IMR-90 (cell line): Measurements from ENCODE around the gene PRDM5. TPM values are rescaled to one million over a fixed set of nuclear protein-coding genes. Genes with fewer than 3 reads are reported as not detected.

Experiments used
- ATAC-seq: fragments of 200-7000 bp; cut with Tn5 transposase; 2 replicates; pipeline ENCODE4 v1.9.1; 2020; ENCODE audit warnings: low read depth, mild to moderate bottlenecking, moderate library complexity
- BruUV-seq: library from RNA; stranded (reverse); fragments of 400-500 nt; replicated peaks from 2 replicates; lab custom pipeline; 2021; lab: Mats Ljungman, UMichigan
- CTCF ChIA-PET: fragments of 300-600 bp; formaldehyde crosslinking; extraction: SDS; loops from one replicate; lab custom pipeline; 2021; ENCODE audit warnings: antibody characterized with exemption; lab: Yijun Ruan, JAX
- POLR2A ChIA-PET: fragments of 300-600 bp; sonication (Branson Sonifier 250); formaldehyde crosslinking; loops from one replicate; lab custom pipeline; 2022; ENCODE audit warnings: antibody characterized with exemption; ENCODE audit not compliant: unreplicated experiment; lab: Charles Lee
- DNase-seq: peaks from one replicate; pipeline ENCODE4 v3.0.0; 2013
- H2AFZ ChIP-seq: replicated peaks from 2 replicates; pipeline ENCODE3; 2013; ENCODE audit warnings: low read length, mild to moderate bottlenecking; ENCODE audit not compliant: poor library complexity
- H2AK5ac ChIP-seq: 2 replicates; pipeline ENCODE4 v1.6.1; 2013; ENCODE audit warnings: low read depth, low read length, inconsistent platforms
- H2AK9ac ChIP-seq: replicated peaks from 2 replicates; pipeline ENCODE3; 2013; ENCODE audit warnings: mild to moderate bottlenecking, low read depth, low read length, moderate library complexity; ENCODE audit not compliant: poor library complexity
- H2BK120ac ChIP-seq: 2 replicates; pipeline ENCODE4 v1.6.1; 2013; ENCODE audit warnings: low read depth, low read length, inconsistent platforms
- H2BK15ac ChIP-seq: 3 replicates; pipeline ENCODE4 v1.6.1; 2013; ENCODE audit warnings: low read depth, low read length, inconsistent platforms
- H2BK20ac ChIP-seq: 2 replicates; pipeline ENCODE4 v1.6.1; 2013; ENCODE audit warnings: low read depth, mild to moderate bottlenecking, inconsistent platforms, low read length, moderate library complexity
- H2BK5ac ChIP-seq: 2 replicates; pipeline ENCODE4 v1.6.1; 2013; ENCODE audit warnings: mild to moderate bottlenecking, low read depth, low read length, inconsistent platforms; ENCODE audit not compliant: poor library complexity, severe bottlenecking
- H3K14ac ChIP-seq: replicated peaks from 2 replicates; pipeline ENCODE4 v1.6.1; 2013; ENCODE audit warnings: low read depth, low read length, inconsistent platforms
- H3K18ac ChIP-seq: 2 replicates; pipeline ENCODE4 v1.6.1; 2013; ENCODE audit warnings: low read depth, low read length, control low read depth
- H3K23ac ChIP-seq: 2 replicates; pipeline ENCODE4 v1.6.1; 2013; ENCODE audit warnings: low read depth, low read length, inconsistent platforms
- H3K27ac ChIP-seq: 2 replicates; pipeline ENCODE4 v1.5.1; 2013; ENCODE audit warnings: mild to moderate bottlenecking, control low read depth, low read length; ENCODE audit not compliant: insufficient read depth
- H3K27me3 ChIP-seq: 2 replicates; pipeline ENCODE4 v1.6.1; 2013; ENCODE audit warnings: low read length; ENCODE audit not compliant: control insufficient read depth, insufficient read depth
- H3K36me3 ChIP-seq: 2 replicates; pipeline ENCODE4 v1.6.1; 2013; ENCODE audit warnings: low read length, mixed read lengths; ENCODE audit not compliant: control insufficient read depth, insufficient read depth
- H3K4ac ChIP-seq: 2 replicates; pipeline ENCODE4 v1.6.1; 2013; ENCODE audit warnings: low read depth, low read length, inconsistent platforms
- H3K4me1 ChIP-seq: 2 replicates; pipeline ENCODE4 v1.6.1; 2013; ENCODE audit warnings: low read length, mixed read lengths; ENCODE audit not compliant: control insufficient read depth, insufficient read depth
- H3K4me2 ChIP-seq: 2 replicates; pipeline ENCODE4 v1.6.1; 2013; ENCODE audit warnings: low read depth, mild to moderate bottlenecking, control low read depth, low read length, moderate library complexity
- H3K4me3 ChIP-seq: 2 replicates; pipeline ENCODE4 v1.5.1; 2013; ENCODE audit warnings: low read depth, mild to moderate bottlenecking, control low read depth, low read length, moderate library complexity; ENCODE audit not compliant: insufficient read depth
- H3K56ac ChIP-seq: 2 replicates; pipeline ENCODE4 v1.6.1; 2013; ENCODE audit warnings: low read length, inconsistent platforms; ENCODE audit not compliant: insufficient read depth; ENCODE audit errors: extremely low read depth
- H3K79me1 ChIP-seq, 2 experiments: 2 replicates each; pipeline ENCODE4 v1.6.1; 2013; ENCODE audit warnings: low read length in 2 of 2, inconsistent platforms in 1 of 2, low read depth in 1 of 2
- H3K9ac ChIP-seq: 2 replicates; pipeline ENCODE4 v1.6.1; 2013; ENCODE audit warnings: low read depth, low read length, control low read depth
- H3K9me1 ChIP-seq: 2 replicates; pipeline ENCODE4 v1.6.1; 2013; ENCODE audit warnings: low read length, inconsistent platforms; ENCODE audit not compliant: insufficient read depth
- H3K9me3 ChIP-seq: 2 replicates; pipeline ENCODE4 v1.6.1; 2013; ENCODE audit warnings: low read length; ENCODE audit not compliant: control insufficient read depth, insufficient read depth
- H4K20me1 ChIP-seq: 2 replicates; pipeline ENCODE4 v1.6.1; 2013; ENCODE audit warnings: low read length, inconsistent platforms; ENCODE audit not compliant: insufficient read depth
- H4K5ac ChIP-seq: 2 replicates; pipeline ENCODE4 v1.6.1; 2013; ENCODE audit warnings: mild to moderate bottlenecking, low read depth, low read length, control low read depth
- H4K8ac ChIP-seq, 2 experiments: 2 replicates each; pipeline ENCODE4 v1.6.1; 2013; ENCODE audit warnings: low read depth in 2 of 2, low read length in 2 of 2, control low read depth in 1 of 2, inconsistent platforms in 1 of 2
- H4K91ac ChIP-seq: 2 replicates; pipeline ENCODE4 v1.6.1; 2013; ENCODE audit warnings: low read depth, low read length, inconsistent platforms; ENCODE audit not compliant: insufficient read depth
- BHLHE40 ChIP-seq: fragments of 150-350 bp; IDR thresholded peaks from 2 replicates; pipeline ENCODE4 v1.6.1; 2016; ENCODE audit warnings: mild to moderate bottlenecking, low read depth, low read length
- CEBPB ChIP-seq: IDR thresholded peaks from 2 replicates; pipeline ENCODE4 v1.6.1; 2012; ENCODE audit warnings: low read depth, low read length, improper control_type of control experiment
- CTCF ChIP-seq: conservative IDR thresholded peaks from 2 replicates; pipeline ENCODE4 v1.5.1; 2012; ENCODE audit warnings: mild to moderate bottlenecking, low read depth, low read length, improper control_type of control experiment
- ELK1 ChIP-seq: fragments of 150-350 bp; IDR thresholded peaks from 2 replicates; pipeline ENCODE4 v1.6.1; 2016; ENCODE audit warnings: low read depth, mild to moderate bottlenecking, low read length, moderate library complexity, borderline replicate concordance
- MAFK ChIP-seq: IDR thresholded peaks from 2 replicates; pipeline ENCODE4 v1.6.1; 2012; ENCODE audit warnings: low read depth, low read length, improper control_type of control experiment
- MAZ ChIP-seq: IDR thresholded peaks from 2 replicates; pipeline ENCODE4 v1.6.1; 2012; ENCODE audit warnings: low read depth, mild to moderate bottlenecking, low read length, improper control_type of control experiment, moderate library complexity, borderline replicate concordance
- NFE2L2 ChIP-seq: fragments of 150-350 bp; IDR thresholded peaks from 2 replicates; pipeline ENCODE4 v1.6.1; 2016; ENCODE audit warnings: low read depth, mild to moderate bottlenecking, low read length
- POLR2A ChIP-seq: IDR thresholded peaks from 2 replicates; pipeline ENCODE4 v1.6.1; 2012; ENCODE audit warnings: mild to moderate bottlenecking, low read depth, low read length
- RAD21 ChIP-seq: IDR thresholded peaks from 2 replicates; pipeline ENCODE4 v1.6.1; 2012; ENCODE audit warnings: low read length, improper control_type of control experiment
- RCOR1 ChIP-seq: IDR thresholded peaks from 2 replicates; pipeline ENCODE4 v1.6.1; 2012; ENCODE audit warnings: mild to moderate bottlenecking, low read length, improper control_type of control experiment; ENCODE audit not compliant: insufficient replicate concordance
- RFX5 ChIP-seq: IDR thresholded peaks from 2 replicates; pipeline ENCODE4 v1.8.0; 2012; ENCODE audit warnings: low read depth, mild to moderate bottlenecking, low read length, moderate library complexity
- SMC3 ChIP-seq: fragments of 150-350 bp; IDR thresholded peaks from 2 replicates; pipeline ENCODE4 v1.6.1; 2016; ENCODE audit warnings: low read depth, mild to moderate bottlenecking, antibody characterized with exemption, low read length, moderate library complexity
- USF2 ChIP-seq: fragments of 150-350 bp; IDR thresholded peaks from 2 replicates; pipeline ENCODE4 v1.6.1; 2017; ENCODE audit warnings: mild to moderate bottlenecking, antibody characterized with exemption, low read length, low read depth
- WGBS, 2 experiments: methylation state at CpG; one replicate each; pipeline versions ENCODE4 v1.1.5 to v1.1.7; 2013; ENCODE audit warnings: missing lambda C conversion rate in 2 of 2; ENCODE audit not compliant: insufficient read length in 1 of 2; ENCODE audit errors: extremely low coverage in 2 of 2; 5-methylcytosine and 5-hydroxymethylcytosine counted together
- dilution Hi-C: fragments of 300-500 bp; cut with HindIII; formaldehyde crosslinking; loops from one replicate; pipeline ENCODE4 v1.14.3; 2018; ENCODE audit warnings: low sequenced_read_pairs; ENCODE audit not compliant: unreplicated experiment
- in situ Hi-C: fragments of 300-500 bp; cut with MboI; formaldehyde crosslinking; loops from 3 replicates; pipeline ENCODE4 v1.14.3; 2019; ENCODE audit warnings: low sequenced_read_pairs, inconsistent platforms, mixed read lengths
- intact Hi-C: fragments of 100-400 bp; cut with micrococcal nuclease; formaldehyde crosslinking; loops from 2 replicates; pipeline ENCODE4 v1.10.0; 2022
- polyA plus RNA-seq, 3 experiments: library from polyadenylated mRNA; depleted of rRNA; stranded (reverse); fragments of >200 nt; gene quantifications; 2 replicates each; pipeline ENCODE4 v1.2.3, GENCODE V29; 2012; ENCODE audit warnings: low replicate concordance in 1 of 3
- total RNA-seq: library from RNA; depleted of rRNA; stranded (reverse); fragments of >200 nt; gene quantifications from 2 replicates; pipeline ENCODE4 v1.2.3, GENCODE V29; 2012

Gene PRDM5
- total and polyA plus RNA-seq, 2 of the 4 experiments (the other 2 are of a cell fraction) = 4.1 to 10.8 TPM

GRCh38 chr4:120723105-120723504 lies 199.4 kb downstream of the PRDM5 start (continued):
- TF ChIP-seq CEBPB = no peak
- no peak for TF ChIP-seq NFE2L2
- TF ChIP-seq USF2 = no peak
- TF ChIP-seq BHLHE40 = no peak
- TF ChIP-seq RCOR1 = no peak
- no peak for TF ChIP-seq POLR2A

GRCh38 chr4:120722655-120723054 lies 199.9 kb downstream of the PRDM5 start:
- Histone ChIP-seq H2BK5ac (no peak overlapping the region), H3K36me3 (no peaks in the 10 kb centered on the region), H2AFZ (no peak overlapping the region), H3K4ac (no peak overlapping the region), H2AK9ac (no peak overlapping the region), H3K14ac (no peak overlapping the region), H2BK120ac (no peak overlapping the region), H3K9ac (no peak overlapping the region), H2AK5ac (no peak overlapping the region), H4K5ac (no peak overlapping the region), H3K9me3 (no peaks in the 10 kb centered on the region), H3K9me1 (peaks cover 3% of the 10 kb centered on the region; the same call in 1 of the 2 replicates), H2BK15ac (no peak overlapping the region), H4K8ac (no peak overlapping the region), H3K4me3 (no peak overlapping the region), H3K4me2 (no peak overlapping the region), H4K20me1 (no peaks in the 10 kb centered on the region), H3K79me1 (no peaks in the 10 kb centered on the region), H3K27ac (no peak overlapping the region), H3K18ac (no peak overlapping the region), H3K23ac (no peak overlapping the region), H3K27me3 (no peaks in the 10 kb centered on the region), H3K56ac (no peak overlapping the region), H2BK20ac (no peak overlapping the region), H4K91ac (no peak overlapping the region), H3K4me1 (no peaks in the 10 kb centered on the region)
- no TSS peak for BruUV-seq
- in situ Hi-C loops (loop anchor here (25.0 kb wide), 1 partner anchor 365 kb away; no protein-coding TSS in a partner anchor), intact Hi-C loops (no loop called here), dilution Hi-C loops (no loop called here)
- no peak for ATAC-seq
- no peak for DNase-seq
- ChIA-PET CTCF (no interaction called here), POLR2A (no interaction called here)
- 87% methylated on average over 3 of the region's 7 CpGs; no CpG with 5 or more reads in 1 of the 2 experiments for WGBS, 2 experiments
- TF ChIP-seq USF2 (no peak), ELK1 (no peak), RAD21 (no peak), RCOR1 (no peak), RFX5 (no peak), MAFK (no peak), MAZ (no peak), CTCF (no peak), SMC3 (no peak), BHLHE40 (no peak)
